GM21786 (cell line): ENCODE results near the gene HYOU1.
"Not testable (repeated sequence)": the region's sequence is repeated elsewhere in the genome, so short reads cannot be mapped to it uniquely, and the experiment has no call there.

Experiments
- ATAC-seq: cut with Tn5 transposase; IDR thresholded peaks from one replicate; pipeline ENCODE4 v1.9.1; 2021; ENCODE audit not compliant: unreplicated experiment

The HYOU1 gene

DNA sequence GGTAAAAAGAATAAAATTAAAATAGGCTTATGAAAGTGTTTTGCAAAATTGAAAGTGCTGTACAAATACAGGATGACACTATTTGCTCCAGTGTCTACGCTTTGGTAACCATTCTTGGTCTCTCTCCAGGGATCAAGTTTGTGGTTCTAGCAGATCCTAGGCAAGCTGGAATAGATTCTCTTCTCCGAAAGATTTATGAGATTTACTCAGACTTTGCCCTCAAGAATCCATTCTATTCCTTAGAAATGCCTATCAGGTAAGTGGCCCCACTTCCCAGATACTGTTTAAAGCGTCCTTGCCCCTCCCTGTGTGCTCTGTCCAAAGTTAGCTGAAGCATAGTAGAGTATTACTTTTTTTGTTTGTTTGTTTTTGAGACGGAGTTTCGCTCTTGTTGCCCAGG, 35.4 kb downstream of the HYOU1 start:
- no peak for ATAC-seq

DNA sequence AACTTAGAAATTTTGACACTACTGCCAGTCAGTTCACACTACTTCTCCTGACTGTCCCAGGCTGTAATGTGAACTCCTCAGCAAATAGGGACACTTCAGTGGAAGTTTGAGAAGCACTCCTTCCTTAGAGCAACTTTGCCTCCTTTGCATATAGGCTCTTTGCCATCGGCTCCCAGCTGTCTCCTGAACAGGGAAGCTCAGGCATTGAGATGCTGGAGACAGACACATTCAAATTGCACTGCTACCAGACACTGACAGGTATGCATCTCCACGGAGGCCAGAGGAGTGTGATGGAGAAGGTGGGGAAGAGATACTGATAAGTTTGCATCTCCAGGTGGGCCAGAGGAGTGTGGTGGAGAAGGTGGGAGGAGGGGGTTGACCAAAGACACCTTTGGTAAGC, 37.0 kb downstream of the HYOU1 start:
- ATAC-seq = no peak

DNA sequence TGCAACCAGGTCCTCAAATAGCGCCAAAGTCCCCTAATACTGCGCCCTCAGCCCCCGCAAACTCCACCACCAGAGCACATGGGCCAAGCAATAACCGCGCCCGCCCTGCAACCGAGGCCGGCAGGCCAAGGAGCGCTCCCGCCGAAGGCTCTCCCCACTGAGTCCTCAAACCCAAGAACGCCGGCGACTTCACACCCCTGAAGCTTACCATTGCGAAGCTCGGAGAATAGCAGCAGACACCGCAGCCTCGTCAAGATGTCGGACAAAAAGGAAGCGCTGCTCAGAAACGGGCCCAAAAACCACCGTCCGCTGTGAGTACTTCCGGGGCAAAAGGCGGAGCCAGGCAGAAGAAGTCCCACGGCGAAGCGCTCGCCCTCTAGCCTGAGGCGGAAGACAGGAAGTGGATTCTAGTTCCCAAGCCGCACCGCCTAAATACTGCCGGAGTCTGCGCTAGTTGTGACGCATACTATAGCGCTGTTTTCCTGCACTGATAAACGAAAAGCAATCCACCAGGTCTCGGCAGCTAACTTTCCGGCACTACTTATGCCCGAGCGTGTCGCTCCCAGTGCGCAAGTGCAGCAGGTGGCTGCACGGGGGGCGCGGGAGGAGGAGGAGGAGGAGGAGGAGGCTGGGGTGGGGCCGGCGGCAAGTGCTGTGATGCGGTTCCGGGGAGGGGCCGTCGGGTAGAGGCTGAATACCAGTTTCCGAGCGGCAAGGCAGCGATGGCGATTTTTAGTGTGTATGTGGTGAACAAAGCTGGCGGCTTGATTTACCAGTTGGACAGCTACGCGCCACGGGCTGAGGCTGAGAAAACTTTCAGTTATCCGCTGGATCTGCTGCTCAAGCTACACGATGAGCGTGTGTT, 38.7 kb downstream of the HYOU1 start, which contains the start of the genes RPS25 and TRAPPC4:
Gene RPS25, minus strand, starts transcription at position 270 of the 865 bp plus-strand sequence. Its CDS starts 59 bp downstream, at position 211.
Gene TRAPPC4, plus strand, starts transcription at position 693 of the 865 bp plus-strand sequence. Its CDS starts 30 bp downstream, at position 723.
- ATAC-seq = peak; percentile 90

DNA sequence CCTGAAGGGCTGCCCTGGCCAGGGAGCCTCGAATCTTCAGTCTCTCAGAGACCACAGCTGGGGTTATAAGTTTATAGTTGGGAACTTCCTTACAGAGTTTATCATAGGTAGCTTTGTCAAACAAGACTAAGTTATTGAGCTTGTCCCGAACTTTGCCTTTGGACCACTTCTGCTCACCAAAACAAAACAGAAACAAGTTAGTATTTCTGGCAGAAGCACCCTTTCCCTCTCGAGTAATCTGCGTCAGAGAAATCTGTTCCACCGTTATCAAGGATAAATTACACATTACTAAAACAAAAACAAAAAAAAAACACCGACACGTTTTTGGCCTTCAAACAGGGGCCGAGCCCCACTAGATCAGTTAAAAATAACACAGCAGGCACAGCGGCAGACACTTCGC, 39.6 kb downstream of the HYOU1 start:
- not testable (repeated sequence) for ATAC-seq

DNA sequence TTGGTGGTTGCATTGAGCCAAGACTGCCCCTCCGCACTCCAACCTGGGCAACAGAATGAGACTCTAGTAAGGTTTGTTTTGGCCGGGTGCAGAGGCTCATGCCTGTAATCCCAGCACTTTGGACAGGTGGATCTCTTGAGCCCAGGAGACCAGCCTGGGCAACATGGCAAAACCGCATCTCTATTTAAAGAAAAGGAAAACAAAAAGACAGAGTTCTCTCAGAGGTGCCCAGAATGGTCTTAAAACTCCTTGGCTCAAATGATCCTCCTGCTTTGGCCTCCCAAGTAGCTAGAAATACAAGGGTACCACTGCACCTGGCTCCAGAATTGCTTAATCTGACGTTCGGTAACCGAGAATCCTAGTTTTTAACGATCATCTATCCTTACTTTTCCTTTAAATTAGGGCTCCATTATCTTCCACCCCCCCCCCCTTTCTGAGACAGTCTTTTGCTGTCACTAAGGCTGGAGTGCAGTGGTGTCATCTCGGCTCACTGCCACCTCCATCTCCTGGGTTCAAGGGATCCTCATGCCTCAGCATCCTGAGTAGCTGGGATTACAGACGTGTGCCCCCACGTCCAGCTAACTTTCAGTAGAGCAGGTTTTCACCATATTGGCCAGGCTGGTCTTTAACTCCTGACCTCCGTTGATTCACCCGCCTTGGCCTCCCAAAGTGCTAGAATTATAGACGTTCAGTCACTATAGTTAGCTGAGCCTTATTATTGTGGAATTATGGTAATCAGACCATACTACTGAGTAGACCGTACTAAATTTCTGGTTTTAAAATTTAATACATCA, 40.6 kb downstream of the HYOU1 start:
- ATAC-seq = no peak

DNA sequence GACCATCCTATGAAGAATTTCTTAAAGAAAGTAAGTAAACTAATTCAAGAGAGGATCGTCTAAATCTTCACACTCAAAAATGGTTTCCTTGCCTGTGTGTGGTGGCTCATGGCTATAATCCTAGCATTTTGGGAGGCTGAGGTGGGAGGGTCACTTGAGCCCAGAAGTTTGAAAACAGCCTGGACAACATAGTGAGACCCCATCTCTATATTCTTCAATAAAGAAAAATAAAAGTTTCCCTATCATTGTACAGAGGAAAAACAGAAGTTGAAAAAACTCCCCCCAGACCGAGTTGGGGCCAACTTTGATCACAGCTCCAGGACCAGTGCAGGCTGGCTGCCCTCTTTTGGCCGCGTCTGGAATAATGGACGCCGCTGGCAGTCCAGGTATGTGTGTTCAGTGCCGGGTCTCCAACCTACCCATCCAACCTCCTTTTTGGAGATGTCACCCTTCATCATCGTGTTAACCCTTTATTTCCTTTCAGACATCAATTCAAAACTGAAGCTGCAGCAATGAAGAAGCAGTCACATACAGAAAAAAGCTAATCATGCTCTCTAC, 41.9 kb downstream of the HYOU1 start:
- no peak for ATAC-seq

DNA sequence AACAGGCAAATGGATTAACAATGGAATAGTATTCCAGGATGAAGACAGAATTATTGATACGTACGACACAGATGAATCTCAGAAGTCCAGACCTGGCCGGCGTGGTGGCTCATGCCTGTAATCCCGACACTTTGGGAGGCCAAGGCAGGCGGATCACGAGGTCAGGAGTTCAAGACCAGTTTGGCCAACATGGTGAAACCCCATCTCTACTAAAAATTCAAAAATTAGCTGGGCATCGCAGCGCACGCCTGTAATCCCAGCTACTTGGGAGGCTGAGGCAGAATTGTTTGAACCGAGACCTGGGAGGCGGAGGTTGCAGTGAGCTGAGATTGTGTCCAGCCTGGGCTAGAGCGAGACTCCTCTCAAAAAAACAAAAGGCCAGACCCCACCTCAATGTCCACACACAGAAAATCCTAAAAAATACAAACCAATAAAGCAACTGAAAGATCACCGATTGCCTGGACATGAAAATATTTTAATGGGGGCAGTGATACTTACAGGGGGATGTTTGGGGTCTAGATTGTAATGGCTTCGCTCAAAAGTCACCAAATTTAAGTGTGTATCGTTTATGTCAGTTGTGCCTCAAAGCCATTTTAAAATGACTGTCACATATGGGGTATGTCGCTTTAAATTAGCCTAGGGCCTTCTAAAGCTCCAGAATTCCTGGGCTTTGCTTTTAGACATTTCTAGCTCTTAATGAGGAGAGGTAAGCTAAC, 42.6 kb downstream of the HYOU1 start:
- ATAC-seq = no peak

DNA sequence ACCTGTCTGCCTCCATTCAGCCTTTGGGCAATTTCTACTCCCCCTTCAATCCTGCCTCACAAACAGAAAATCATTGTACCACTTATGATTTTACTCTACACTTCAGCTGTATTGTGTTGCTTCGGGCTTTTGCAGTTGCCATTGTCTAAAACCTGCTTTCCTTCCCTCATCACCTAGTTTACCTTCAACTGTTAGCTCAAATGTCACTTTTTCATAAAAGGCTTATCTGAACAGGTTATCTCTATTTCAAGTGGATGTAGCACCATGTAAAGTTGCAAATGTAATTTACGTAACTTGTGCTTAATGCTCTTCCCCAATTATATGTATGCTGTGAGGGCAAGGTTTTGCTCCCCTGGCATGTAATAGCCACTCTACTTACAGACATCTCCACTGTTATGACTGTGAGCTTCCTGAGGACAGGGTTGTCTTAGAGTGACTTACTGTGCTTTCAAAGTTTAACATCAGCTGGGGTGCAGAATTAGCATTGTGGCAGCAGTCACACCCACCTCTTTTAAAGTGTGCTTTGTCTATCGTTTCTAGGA, 44.3 kb downstream of the HYOU1 start:
- ATAC-seq = no peak

DNA sequence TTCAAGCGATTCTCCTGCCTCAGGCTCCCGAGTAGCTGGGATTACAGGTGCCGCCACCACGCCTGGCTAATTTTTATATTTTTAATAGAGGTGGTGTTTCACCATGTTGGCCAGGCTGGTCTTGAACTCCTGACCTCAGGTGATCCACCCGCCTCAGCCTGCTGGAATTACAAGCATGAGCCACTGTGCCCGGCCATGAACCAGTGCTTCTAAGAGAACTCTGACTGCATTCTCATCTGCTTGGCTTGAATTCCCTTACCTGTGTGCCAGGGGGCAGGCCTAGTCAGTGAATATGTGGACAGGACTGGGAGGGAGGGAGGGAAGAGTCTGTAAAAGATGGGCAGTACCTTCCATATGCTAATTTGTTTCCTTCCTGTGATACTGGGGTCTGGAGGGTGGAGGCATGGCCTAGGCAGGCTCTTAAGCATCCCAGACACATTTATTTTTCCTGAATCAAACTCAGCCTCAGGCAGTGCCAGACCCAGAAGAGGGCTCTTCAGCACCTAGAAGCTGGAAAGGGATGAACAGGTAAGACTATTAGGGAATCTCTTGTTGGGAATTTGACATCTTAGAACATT, 45.4 kb downstream of the HYOU1 start:
- ATAC-seq = no peak

DNA sequence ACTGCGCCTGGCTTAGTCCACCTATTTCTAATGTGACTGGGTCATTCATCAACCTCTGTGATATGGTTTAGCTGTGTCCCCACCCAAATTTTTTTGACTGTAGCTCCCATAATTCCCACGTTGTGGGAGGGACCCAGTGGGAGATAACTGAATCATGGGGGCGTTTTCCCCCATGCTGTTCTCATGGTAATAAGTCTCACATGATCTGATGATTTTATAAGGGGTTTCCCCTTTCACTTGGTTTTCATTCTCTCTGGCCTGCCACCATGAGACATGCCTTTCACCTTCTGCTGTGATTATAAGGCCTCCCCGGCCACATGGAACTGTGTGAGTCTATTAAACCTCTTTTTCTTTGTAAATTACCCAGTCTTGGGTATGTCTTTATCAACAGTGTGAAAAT, 50.3 kb downstream of the HYOU1 start:
- ATAC-seq = no peak

DNA sequence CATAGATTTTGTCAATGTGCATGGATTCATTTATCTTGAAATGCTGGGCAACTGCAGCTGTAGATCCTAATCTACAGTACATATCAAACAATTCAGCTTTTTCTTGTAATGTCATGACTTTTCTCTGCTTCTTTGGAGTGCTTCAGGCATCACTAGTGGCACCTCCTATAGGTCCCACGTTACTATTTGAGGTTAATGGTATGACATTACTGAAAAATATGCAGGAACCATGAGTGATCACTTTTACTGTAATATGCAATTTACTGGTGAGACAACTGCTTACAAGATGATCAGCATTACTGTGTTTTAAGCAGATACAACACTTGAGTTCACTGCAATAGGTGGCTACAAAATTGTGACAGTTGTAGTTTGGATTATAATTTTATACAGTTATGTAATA, 56.1 kb downstream of the HYOU1 start:
- no peak for ATAC-seq

DNA sequence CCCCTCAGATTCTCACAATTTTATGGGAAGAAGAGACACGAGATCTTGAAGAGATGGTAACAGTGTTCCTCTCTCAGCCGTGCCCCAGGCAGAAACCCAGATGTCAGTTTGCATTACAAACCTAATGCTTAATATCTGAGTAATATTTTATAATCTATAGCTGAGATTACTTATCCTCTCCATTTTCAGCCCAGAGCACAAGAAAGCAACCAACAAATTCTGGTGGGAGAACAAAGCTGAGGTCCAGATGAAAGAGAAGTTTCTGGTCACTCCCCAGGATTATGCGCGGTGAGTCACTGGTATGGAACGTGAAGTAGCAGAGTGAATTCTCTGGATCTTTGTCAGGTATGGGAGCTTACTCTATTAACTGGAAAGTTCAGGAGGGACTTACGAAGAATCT, 58.2 kb downstream of the HYOU1 start:
- ATAC-seq = no peak

DNA sequence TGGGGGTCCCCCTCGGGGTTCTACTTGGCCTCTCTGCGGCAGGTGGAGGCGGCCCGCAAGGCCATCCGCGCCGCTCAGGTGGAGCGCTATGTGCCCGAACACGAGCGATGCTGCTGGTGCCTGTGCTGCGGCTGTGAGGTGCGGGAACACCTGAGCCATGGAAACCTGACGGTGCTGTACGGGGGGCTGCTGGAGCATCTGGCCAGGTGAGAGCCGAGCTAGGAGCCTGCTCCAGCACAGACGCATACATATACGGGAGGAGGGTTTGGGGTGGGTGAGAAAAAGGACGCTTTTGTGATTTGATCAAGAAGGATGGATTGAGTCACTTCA, 58.7 kb downstream of the HYOU1 start:
- ATAC-seq = no peak

DNA sequence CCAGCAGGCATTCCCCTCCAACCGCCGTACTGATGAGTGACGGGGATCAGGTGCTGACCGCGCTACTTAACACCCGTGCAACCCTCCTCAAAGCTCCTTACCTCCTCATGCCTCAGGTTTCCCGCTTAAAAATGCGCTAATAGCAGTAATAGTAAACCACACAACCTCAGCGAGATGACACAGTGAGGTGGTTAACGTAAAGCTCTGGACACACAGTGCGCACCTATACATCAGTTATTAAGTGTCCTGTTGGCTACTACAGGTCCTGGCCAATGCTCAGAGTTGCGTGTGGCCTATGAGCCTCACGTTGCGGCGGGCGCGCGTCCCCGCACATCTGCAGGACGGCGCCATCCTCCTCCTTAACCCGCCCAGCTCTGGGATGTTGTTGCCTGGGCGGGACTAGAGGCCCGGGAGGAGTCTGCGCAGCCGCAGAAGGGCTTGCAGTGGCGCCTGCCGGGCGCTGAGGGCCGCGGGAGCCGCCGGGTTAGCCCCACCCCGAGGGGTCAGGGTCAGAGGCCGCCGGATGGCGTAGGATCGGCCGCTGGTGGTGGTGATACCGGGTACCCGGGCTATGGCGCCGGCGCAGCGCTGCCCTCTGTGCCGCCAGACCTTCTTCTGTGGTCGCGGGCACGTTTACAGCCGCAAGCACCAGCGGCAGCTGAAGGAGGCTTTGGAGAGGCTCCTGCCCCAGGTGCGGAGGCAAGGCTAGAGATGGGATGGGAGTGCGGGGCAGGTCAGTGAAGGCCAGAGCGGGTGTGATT, 59.2 kb downstream of the HYOU1 start, which contains the start of gene CENATAC:
Gene CENATAC, plus strand, starts transcription at position 512 of the 761 bp plus-strand sequence. Its CDS starts 60 bp downstream, at position 572.
- ATAC-seq = peak; percentile 91

DNA sequence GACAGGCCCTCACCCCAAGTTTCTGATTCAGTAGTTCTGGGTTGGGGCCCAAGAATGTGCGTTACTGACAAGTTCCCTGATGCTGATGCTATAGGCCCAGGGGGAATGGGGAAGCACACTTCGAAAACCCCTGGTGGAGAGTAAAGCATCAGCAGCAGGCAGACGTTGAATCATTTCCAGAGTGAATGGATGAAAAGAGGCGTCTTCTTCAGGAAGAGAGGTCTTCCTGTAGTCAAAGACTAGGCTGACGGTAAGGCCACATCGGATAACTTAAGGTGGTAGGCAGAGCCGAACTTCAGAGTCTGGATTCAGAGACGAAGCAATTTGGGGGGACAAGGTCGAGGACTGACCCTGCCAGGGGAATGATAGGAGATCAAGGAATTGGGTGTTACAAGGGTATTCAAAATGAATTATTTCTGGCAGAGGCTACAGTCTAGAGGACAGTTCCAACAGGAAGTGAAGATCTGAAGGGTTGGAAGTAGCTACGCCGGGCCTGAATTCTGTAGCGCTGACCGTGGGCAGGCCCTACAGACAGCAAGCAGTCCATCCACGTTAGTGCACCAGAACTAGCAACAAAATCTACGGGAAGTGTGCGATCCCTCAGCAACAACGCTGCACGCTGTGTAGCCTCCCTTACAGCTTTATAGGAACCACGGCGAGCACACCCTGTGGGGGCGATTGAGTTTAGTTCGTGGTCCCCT, 59.9 kb downstream of the HYOU1 start:
- ATAC-seq = peak; percentile 18
